Activated CD8-positive, alpha-beta memory T cell treated with anti-CD3 and anti-CD28 coated beads for 48 hours (primary cell): ENCODE results near the gene PRAMEF12.
"Not testable (repeated sequence)": the region's sequence is repeated elsewhere in the genome, so short reads cannot be mapped to it uniquely, and the experiment has no call there.

ENCODE experiments used
- DNase-seq, 3 experiments: peaks; one replicate each; pipeline ENCODE4 v3.0.0-alpha.2; 2020; ENCODE audit warnings: low read depth in 2 of 3, low spot score in 2 of 3

The PRAMEF12 gene

DNA sequence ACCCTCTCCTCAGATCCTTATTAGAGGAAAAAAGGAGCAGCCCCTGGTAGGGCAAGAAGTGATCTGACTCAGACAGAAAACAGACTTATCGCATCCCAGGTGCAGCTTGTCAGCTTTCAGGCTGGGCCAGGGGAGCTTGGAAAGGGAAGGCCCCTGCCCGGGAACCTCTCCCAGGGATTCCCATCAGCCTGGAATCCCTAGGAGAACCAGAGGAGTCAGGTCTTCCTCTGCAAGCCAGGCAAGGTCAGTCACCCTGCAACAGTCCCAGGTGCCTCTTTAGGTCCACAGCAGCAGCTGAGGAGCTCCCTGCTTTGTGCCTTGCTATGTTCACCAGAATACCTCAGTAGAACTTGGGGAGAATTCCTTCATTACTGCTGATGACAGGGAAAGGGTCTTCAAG, 2.9 kb upstream of the PRAMEF12 start:
- no peak for DNase-seq

DNA sequence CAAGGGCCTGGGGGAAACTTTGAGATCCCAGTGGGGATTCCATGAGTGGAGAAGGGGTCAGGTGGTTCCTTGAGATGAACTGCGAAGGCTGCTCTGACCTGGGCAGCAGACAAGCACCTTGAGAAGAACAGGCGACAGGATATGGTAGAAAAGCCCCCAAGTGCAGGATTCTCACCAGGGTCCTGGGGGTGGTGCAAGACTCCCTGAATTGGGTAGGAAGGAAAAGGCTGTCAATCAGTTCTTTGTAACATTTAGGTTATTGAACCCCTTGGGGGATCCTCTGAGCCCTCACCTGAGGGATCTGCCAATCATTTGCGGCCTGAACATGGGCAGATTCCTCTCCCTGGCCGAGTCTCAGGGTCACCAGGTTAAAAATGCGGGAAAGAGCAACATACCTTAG, 2.4 kb upstream of the PRAMEF12 start:
- DNase-seq = no peak

GRCh38 chr1:12772520-12772919, 1.0 kb upstream of the PRAMEF12 start:
- no peak for DNase-seq

GRCh38 chr1:12774801-12775345, 1.3 kb downstream of the PRAMEF12 start:
- no peak for DNase-seq

- DNase-seq = no peak
Measured at GRCh38 chr1:12775443-12775842, 1.9 kb downstream of the PRAMEF12 start.

DNA sequence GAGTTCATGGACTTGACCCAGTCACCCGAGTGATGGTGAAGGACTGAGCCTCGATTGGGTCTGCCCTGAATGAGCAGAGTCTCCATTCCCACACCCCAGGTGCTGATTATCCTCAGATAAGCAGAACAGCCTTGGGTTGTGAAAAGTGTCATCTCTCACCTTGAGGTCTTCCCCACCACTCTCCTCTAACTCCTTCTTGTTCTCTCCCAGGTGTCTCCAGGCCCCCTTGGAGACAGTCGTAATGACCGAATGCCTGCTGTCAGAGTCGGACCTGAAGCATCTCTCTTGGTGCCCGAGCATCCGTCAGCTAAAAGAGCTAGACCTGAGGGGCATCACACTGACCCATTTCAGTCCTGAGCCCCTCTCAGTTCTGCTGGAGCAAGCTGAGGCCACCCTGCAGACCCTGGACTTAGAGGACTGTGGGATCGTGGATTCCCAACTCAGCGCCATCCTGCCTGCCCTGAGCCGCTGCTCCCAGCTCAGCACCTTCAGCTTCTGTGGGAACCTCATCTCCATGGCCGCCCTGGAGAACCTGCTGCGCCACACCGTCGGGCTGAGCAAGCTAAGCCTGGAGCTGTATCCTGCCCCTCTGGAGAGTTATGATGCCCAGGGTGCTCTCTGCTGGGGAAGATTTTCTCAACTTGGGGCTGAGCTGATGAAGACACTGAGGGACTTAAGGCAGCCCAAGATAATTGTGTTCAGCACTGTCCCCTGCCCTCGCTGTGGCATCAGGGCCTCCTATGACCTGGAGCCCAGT, 3.4 kb downstream of the PRAMEF12 start:
- no peak for DNase-seq

DNA sequence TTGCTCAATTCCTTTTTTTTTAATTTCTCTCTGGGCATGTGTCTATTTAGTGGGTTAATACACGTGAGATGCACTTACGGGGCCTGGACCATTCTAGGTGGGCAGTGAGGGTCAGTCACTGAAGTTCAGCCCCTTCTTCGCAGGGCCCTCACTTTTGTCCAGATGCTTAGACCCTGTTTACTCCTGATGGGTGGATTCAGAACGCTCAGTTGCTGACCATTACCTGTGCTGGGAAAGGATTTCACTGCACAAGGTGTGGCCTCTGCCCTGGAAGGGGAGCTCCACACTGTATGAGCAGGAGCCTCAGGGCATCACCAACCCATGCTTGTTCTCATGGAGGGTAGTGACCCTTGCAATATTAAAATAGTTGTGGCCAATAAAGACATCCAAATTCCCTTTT, 4.5 kb downstream of the PRAMEF12 start:
- DNase-seq = no peak

GRCh38 chr1:12778907-12779306, 5.4 kb downstream of the PRAMEF12 start:
- DNase-seq = no peak

DNA sequence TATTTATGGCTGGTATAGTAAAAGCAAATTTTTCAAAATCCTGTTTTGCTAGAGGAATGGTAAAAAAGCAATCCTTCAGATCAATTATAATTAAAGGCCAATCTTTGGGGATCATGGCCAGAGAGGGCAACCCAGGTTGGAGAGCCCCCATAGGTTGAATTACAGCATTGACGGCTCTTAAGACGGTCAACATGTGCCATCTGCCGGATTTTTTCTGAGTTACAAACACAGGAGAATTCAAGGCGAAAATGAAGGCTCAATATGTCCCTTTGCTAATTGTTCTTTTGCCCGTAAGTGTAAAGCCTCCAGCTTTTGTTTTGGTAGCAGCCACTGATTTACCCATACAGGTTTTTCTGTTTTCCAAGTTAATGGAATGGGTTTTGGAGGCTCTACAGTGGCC, 8.0 kb downstream of the PRAMEF12 start:
- not testable (repeated sequence) for DNase-seq

DNA sequence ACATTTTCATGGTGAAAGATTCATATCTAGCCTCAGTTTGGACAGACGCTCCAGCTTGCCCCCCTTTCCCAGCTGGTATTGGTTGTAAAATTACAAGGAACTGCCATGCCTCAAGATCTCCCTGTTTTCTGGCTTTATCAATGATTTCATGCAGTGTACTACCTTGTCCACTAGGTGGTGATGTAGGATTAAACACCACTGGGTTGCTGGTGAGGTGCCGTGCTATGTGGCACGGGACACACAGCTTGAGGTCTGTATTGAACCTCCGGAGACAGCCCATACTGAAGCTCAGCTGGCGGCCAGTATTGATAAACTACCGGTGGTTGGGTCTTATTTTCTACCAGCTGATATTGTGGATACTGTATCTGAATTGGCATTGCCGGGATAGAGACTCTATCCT, 10.2 kb downstream of the PRAMEF12 start:
- not testable (repeated sequence) for DNase-seq

- DNase-seq = not testable (repeated sequence)
Measured at GRCh38 chr1:12784729-12785128, 11.2 kb downstream of the PRAMEF12 start.

DNA sequence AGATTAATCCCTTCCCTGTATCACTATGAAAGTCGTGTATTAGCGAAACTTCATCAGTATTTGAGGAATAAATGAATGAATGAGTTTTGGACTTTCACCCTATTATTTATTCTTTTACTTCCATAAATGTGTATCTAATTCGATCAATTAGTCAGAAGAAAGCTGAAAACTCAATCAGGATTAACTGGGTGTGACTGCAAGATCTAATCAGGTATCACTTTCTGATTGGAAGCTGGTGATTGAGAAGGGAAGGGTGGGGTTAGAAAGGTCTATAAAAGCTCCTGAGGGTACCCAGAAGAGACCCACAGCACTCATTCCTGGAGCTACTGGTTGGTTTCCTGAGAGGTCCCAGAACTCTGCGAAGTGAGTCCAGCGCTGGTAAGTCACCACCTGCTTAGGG, 17.6 kb downstream of the PRAMEF12 start, which contains the start of gene PRAMEF1:
PRAMEF1 (plus strand) TSS at position 301 of the 400 bp plus-strand sequence. CDS start 1,831 bp downstream, outside the sequence.
- DNase-seq = not testable (repeated sequence)

- DNase-seq = no peak
Measured at GRCh38 chr1:12798911-12799310, 25.4 kb downstream of the PRAMEF12 start.

DNA sequence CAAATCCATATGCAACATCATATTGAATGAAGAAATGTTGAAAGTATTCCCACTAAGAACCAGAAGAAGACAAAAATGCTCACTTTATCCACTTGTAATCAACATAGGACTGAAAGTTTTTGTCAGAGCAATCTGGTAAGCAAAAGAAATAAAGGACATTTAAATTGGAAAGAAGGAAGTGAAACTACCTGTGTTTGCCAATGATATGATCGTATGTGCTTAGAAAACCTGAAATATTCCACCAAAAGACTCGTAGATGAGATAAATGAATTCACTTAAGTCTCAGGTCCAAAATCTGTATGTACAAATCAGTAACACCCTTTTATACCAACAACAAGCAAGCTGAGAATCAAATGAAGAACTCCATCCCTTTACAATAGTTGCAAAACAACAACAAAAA, 26.2 kb downstream of the PRAMEF12 start:
- no peak for DNase-seq

DNA sequence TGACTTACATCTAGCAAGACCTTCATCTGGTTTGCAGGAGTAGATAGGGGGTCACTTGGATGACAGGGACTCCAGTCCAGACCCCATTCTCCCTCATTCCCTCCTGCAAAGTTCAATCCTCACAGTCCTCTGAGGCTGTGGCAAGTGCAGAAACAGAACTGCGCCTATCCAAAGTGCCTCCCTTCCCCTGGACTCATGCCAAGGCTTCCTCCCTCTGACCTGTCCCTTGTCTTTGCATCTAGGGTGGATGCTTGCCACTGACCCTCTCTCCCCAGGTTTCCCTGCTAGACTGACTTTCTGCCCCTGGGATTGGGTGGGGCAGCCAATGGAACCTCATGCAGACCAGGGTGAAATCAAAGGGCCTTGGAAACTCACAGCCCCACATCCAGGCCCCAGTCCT, 36.4 kb downstream of the PRAMEF12 start:
- DNase-seq = no peak

- no peak for DNase-seq
Measured at GRCh38 chr1:12810691-12811408, 37.3 kb downstream of the PRAMEF12 start.

- no peak for DNase-seq
Measured at GRCh38 chr1:12811409-12811784, 37.9 kb downstream of the PRAMEF12 start.

- DNase-seq = not testable (repeated sequence)
Measured at GRCh38 chr1:12819061-12819460, 45.5 kb downstream of the PRAMEF12 start.
